HG02885 (cell line): ENCODE data around the gene RELA.

Experiments
- ATAC-seq: cut with Tn5 transposase; IDR thresholded peaks from one replicate; pipeline ENCODE4 v1.9.1; 2021; ENCODE audit warnings: mild to moderate bottlenecking; ENCODE audit not compliant: unreplicated experiment, poor library complexity

RELA gene

GRCh38 chr11:65636108-65637031, 26.3 kb downstream of the RELA start:
- ATAC-seq: no peak

- no peak for ATAC-seq
Observed at GRCh38 chr11:65634905-65635731, 27.6 kb downstream of the RELA start.

- ATAC-seq: no peak
Observed at GRCh38 chr11:65634440-65634839, 28.3 kb downstream of the RELA start.

GRCh38 chr11:65634109-65634436, 28.6 kb downstream of the RELA start:
- no peak for ATAC-seq

- no peak for ATAC-seq
Observed at GRCh38 chr11:65633390-65634108, 29.2 kb downstream of the RELA start.

- ATAC-seq: no peak
Observed at GRCh38 chr11:65630215-65630614, 32.5 kb downstream of the RELA start.

- ATAC-seq: no peak
Observed at GRCh38 chr11:65629579-65629978, 33.1 kb downstream of the RELA start.

- no peak for ATAC-seq
Observed at GRCh38 chr11:65627202-65627601, 35.5 kb downstream of the RELA start.

- ATAC-seq: no peak
Observed at GRCh38 chr11:65625628-65626342, 36.9 kb downstream of the RELA start.

GRCh38 chr11:65624931-65625627, 37.6 kb downstream of the RELA start:
- no peak for ATAC-seq

GRCh38 chr11:65623852-65624616, 38.7 kb downstream of the RELA start:
- ATAC-seq: no peak

GRCh38 chr11:65623177-65623576, 39.5 kb downstream of the RELA start:
- ATAC-seq: no peak

GRCh38 chr11:65622011-65622410, 40.7 kb downstream of the RELA start:
- ATAC-seq: no peak

GRCh38 chr11:65621460-65621859, 41.3 kb downstream of the RELA start:
- no peak for ATAC-seq

- ATAC-seq: no peak
Observed at GRCh38 chr11:65620666-65621065, 42.0 kb downstream of the RELA start.

GRCh38 chr11:65619281-65619928, 43.3 kb downstream of the RELA start:
- no peak for ATAC-seq

- no peak for ATAC-seq
Observed at GRCh38 chr11:65618763-65619162, 44.0 kb downstream of the RELA start.

- no peak for ATAC-seq
Observed at GRCh38 chr11:65617990-65618751, 44.5 kb downstream of the RELA start.
